Right lobe of liver (tissue), 6 donors: ENCODE measurements around the gene DRG1. TPM values are rescaled to one million over a fixed set of nuclear protein-coding genes. Genes with fewer than 3 reads are reported as not detected.
A peak's percentile ranks its signal among the peaks of the same experiment; 100 is the strongest.

Experiments used
- ATAC-seq, 4 donors: fragments of 200-7000 bp; cut with Tn5 transposase; one replicate each; pipeline ENCODE4 v1.9.1; 2020; ENCODE audit warnings: mild to moderate bottlenecking in 4 of 4, moderate library complexity in 4 of 4
- DNase-seq, 3 donors: peaks; one replicate each; pipeline ENCODE4 v3.0.0-alpha.2; 2020
- H3K27ac ChIP-seq, 3 donors: fragments of 200-600 bp; one replicate each; pipeline ENCODE4 v1.8.0; 2022
- H3K27me3 ChIP-seq, 2 donors: fragments of 200-600 bp; one replicate each; pipeline ENCODE4 v1.8.0; 2022
- H3K36me3 ChIP-seq, 4 donors: fragments of 200-600 bp; sonication (generic) in 1 of 4; one replicate each; pipeline versions ENCODE4 v1.5.1 to v1.8.0; 2017 to 2022; ENCODE audit warnings: control low read depth in 1 of 4
- H3K4me1 ChIP-seq, 4 donors: fragments of 200-600 bp; sonication (generic) in 1 of 4; one replicate each; pipeline versions ENCODE4 v1.5.1 to v1.8.0; 2017 to 2022; ENCODE audit warnings: control low read depth in 1 of 4
- H3K4me3 ChIP-seq, 3 donors: fragments of 200-600 bp; one replicate each; pipeline ENCODE4 v1.8.0; 2022
- H3K9me3 ChIP-seq, 4 donors: fragments of 200-600 bp; sonication (generic) in 1 of 4; one replicate each; pipeline versions ENCODE4 v1.5.1 to v1.8.0; 2017 to 2022; ENCODE audit warnings: control low read depth in 1 of 4
- CTCF ChIP-seq, 4 donors: fragments of 200-600 bp in 3 of 4; fragments of 450-650 bp in 1 of 4; IDR thresholded peaks; one replicate each; pipeline versions ENCODE4 v1.5.1 to v1.8.0; 2016 to 2022; ENCODE audit warnings: antibody characterized with exemption in 4 of 4, mild to moderate bottlenecking in 2 of 4
- POLR2A ChIP-seq: fragments of 450-650 bp; IDR thresholded peaks from one replicate; pipeline ENCODE4 v1.6.1; 2017; ENCODE audit warnings: antibody characterized with exemption, mild to moderate bottlenecking
- WGBS: methylation state at CpG from one replicate; pipeline ENCODE4 v1.1.6; 2018; ENCODE audit warnings: low coverage, low lambda C conversion rate; ENCODE audit not compliant: insufficient coverage; ENCODE audit errors: missing lambda C conversion rate; 5-methylcytosine and 5-hydroxymethylcytosine counted together
- intact Hi-C, 2 donors: fragments of 100-400 bp; cut with DNase I; formaldehyde crosslinking; loops; one replicate each; pipeline versions ENCODE4 v1.11.2 to v1.14.1; 2022
- total RNA-seq, 6 experiments: library from RNA; depleted of rRNA in 2 of 6; stranded (reverse); fragments of >200 nt in 2 of 6; fragmentation: NEBNext Ultra II Directional in 3 of 6; extraction: Animal tissue kit (Norgen Biotek cat#: 25700) in 3 of 6; gene quantifications; one replicate each; pipeline versions ENCODE4 v1.1.0 to v1.2.4, GENCODE V29; 2016 to 2023
- donor health status: DM: no; HTN: yes; CAD: no.
- donor health status: DM: no; HTN: no; CAD: no.
- donor health status: DM: no; HTN: no; CAD: no.
- donor health status: DM: no; HTN: yes; CAD: no.
- donor health status: DM: no; HTN: yes; CAD: no.

The DRG1 gene
- total RNA-seq, 6 experiments from 2014 or later = 24.2 to 34.7 (median 26.5) TPM

DNA sequence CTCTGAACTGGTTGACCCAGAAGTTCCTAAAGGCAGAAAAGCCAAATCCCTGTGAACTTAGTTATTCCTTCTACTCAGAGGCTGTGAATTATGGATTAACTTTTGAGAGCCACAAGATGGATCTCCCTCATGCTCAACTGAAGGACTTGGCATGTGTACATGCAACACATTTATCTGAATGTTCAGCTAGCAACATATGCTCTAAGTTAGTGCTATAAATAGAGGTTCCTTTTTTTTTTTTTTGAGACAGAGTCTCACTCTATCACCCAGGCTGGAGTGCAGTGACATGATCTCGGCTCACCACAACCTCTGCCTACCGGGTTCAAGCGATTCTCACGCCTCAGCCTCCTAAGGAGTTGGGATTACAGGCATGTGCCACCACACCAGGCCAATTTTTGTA, 50.1 kb downstream of the DRG1 start:
- H3K36me3 ChIP-seq = peaks cover 1 to 31% (median 3%) of the 10 kb centered on the region in 4 donors
- H3K9me3 ChIP-seq = no peaks in the 10 kb centered on the region
- peaks cover 0 to 8% (median 0%) of the 10 kb centered on the region in 4 donors for H3K4me1 ChIP-seq
- TF ChIP-seq CTCF (IDR thresholded peaks at IDR 0.05) = no peak
- no peak for TF ChIP-seq POLR2A
- no peak overlapping the region for H3K4me3 ChIP-seq
- WGBS = 68% methylated on average over 4 of the region's 4 CpGs
- no peak for DNase-seq
- intact Hi-C loops = no loop called here
- ATAC-seq = no peak
- no peak overlapping the region for H3K27ac ChIP-seq
- no peaks in the 10 kb centered on the region for H3K27me3 ChIP-seq

GRCh38 chr22:31451709-31452571, 52.5 kb downstream of the DRG1 start:
- Histone ChIP-seq H3K27ac (no peak overlapping the region), H3K4me1 (peaks cover 0 to 7% (median 0%) of the 10 kb centered on the region in 4 donors), H3K27me3 (no peaks in the 10 kb centered on the region), H3K36me3 (peaks cover 4 to 24% (median 6%) of the 10 kb centered on the region in 4 donors), H3K9me3 (no peaks in the 10 kb centered on the region), H3K4me3 (no peak overlapping the region)
- TF ChIP-seq CTCF (IDR thresholded peaks at IDR 0.05) (peak; percentile 13 to 53 (median 50)), POLR2A (no peak)
- WGBS = 84% methylated on average over 5 of the region's 5 CpGs
- peak; percentile 62 to 75 (median 68) for ATAC-seq
- intact Hi-C loops = no loop called here
- DNase-seq = no peak

- TF ChIP-seq POLR2A (no peak), CTCF (IDR thresholded peaks at IDR 0.05) (no peak)
- H3K4me1 ChIP-seq = no peaks in the 10 kb centered on the region
- DNase-seq = no peak
- no peak overlapping the region for H3K27ac ChIP-seq
- no peak for ATAC-seq
- H3K4me3 ChIP-seq = no peak overlapping the region
- peaks cover 0 to 61% (median 29%) of the 10 kb centered on the region in 4 donors for H3K36me3 ChIP-seq
- no peaks in the 10 kb centered on the region for H3K27me3 ChIP-seq
- WGBS = 100% methylated on average over 1 of the region's 3 CpGs
- H3K9me3 ChIP-seq = no peaks in the 10 kb centered on the region
- intact Hi-C loops = no loop called here
Measured at GRCh38 chr22:31461699-31462098, 62.3 kb downstream of the DRG1 start.

GRCh38 chr22:31465307-31465706, 65.9 kb downstream of the DRG1 start:
- ATAC-seq (no peak), DNase-seq (no peak)
- TF ChIP-seq CTCF (IDR thresholded peaks at IDR 0.05) (no peak), POLR2A (no peak)
- no peaks in the 10 kb centered on the region for H3K27me3 ChIP-seq
- intact Hi-C loops = no loop called here
- H3K36me3 ChIP-seq = peaks cover 0 to 65% (median 25%) of the 10 kb centered on the region in 4 donors
- no peak overlapping the region for H3K27ac ChIP-seq
- no peak overlapping the region for H3K4me3 ChIP-seq
- no peaks in the 10 kb centered on the region for H3K4me1 ChIP-seq
- WGBS = 100% methylated on average over 1 of the region's 2 CpGs
- H3K9me3 ChIP-seq = no peaks in the 10 kb centered on the region
